ENCODE data around the gene CCDC124.

Gene CCDC124

DNA sequence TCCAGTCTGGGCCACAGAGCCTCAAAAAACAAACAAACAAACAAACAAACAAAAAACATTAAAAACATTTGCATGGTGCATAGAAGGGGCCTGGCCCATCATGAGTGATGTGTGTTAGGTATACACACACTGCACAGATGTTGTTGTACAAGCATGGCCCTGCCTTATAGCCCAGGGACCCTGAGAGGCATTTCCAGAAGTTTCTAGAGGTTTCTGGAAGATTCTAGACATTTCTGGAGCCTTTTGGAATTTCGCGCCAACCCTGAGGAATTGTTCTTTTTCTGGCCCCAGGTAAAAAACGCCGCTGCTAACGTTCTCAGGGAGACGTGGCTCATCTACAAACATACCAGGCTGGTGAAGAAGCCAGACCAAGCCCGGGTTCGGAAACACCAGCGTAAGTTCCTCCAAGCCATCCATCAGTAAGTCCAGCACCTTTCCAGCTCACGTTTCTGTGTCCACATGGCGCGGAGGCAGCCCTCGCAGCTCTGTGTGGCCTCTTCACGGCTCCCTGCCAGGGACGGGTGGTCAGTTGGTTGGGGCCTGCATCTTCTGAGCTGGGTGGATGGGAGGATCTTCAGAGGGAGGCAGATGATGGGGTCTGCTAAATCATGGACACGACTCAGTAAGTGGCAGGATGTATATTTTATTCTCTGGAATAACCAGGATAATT, 56.7 kb downstream of the CCDC124 start:
- no peaks in the 10 kb centered on the region for H3F3A ChIP-seq (ENCODE audit: control insufficient read depth, insufficient read depth)
- no peaks in the 10 kb centered on the region for H3K27me3 ChIP-seq (ENCODE audit: control insufficient read depth, low read length)
- no peaks in the 10 kb centered on the region for H3K9me3 ChIP-seq (ENCODE audit: control insufficient read depth, insufficient read depth, low read length)
- H3K4me3 ChIP-seq (ENCODE audit: low read length), result no peak overlapping the region
- H3K4me2 ChIP-seq (ENCODE audit: low read length), result no peak overlapping the region
- TF ChIP-seq EZH2phosphoT487 (IDR thresholded peaks at IDR 0.05; ENCODE audit: borderline replicate concordance, low read length), result no peak
- TF ChIP-seq, protein P1, sequence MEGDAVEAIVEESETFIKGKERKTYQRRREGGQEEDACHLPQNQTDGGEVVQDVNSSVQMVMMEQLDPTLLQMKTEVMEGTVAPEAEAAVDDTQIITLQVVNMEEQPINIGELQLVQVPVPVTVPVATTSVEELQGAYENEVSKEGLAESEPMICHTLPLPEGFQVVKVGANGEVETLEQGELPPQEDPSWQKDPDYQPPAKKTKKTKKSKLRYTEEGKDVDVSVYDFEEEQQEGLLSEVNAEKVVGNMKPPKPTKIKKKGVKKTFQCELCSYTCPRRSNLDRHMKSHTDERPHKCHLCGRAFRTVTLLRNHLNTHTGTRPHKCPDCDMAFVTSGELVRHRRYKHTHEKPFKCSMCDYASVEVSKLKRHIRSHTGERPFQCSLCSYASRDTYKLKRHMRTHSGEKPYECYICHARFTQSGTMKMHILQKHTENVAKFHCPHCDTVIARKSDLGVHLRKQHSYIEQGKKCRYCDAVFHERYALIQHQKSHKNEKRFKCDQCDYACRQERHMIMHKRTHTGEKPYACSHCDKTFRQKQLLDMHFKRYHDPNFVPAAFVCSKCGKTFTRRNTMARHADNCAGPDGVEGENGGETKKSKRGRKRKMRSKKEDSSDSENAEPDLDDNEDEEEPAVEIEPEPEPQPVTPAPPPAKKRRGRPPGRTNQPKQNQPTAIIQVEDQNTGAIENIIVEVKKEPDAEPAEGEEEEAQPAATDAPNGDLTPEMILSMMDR (IDR thresholded peaks at IDR 0.05; ENCODE audit: low read depth, low read length, poor library complexity, severe bottlenecking), result no peak
- H3K36me3 ChIP-seq (ENCODE audit: control insufficient read depth, low read length), result no peaks in the 10 kb centered on the region
- no peaks in the 10 kb centered on the region for H3K9me2 ChIP-seq (replicated peaks; ENCODE audit: control insufficient read depth, low read length)
- H3K79me2 ChIP-seq (ENCODE audit: control insufficient read depth, low read length), result no peaks in the 10 kb centered on the region
- peaks cover 10% of the 10 kb centered on the region for H3K4me1 ChIP-seq (ENCODE audit: control insufficient read depth, low read length)
- no peak overlapping the region for H3K27ac ChIP-seq (ENCODE audit: low read depth, low read length)
- H4K20me1 ChIP-seq (ENCODE audit: control insufficient read depth, insufficient read depth, low read depth, low read length), result no peaks in the 10 kb centered on the region

DNA sequence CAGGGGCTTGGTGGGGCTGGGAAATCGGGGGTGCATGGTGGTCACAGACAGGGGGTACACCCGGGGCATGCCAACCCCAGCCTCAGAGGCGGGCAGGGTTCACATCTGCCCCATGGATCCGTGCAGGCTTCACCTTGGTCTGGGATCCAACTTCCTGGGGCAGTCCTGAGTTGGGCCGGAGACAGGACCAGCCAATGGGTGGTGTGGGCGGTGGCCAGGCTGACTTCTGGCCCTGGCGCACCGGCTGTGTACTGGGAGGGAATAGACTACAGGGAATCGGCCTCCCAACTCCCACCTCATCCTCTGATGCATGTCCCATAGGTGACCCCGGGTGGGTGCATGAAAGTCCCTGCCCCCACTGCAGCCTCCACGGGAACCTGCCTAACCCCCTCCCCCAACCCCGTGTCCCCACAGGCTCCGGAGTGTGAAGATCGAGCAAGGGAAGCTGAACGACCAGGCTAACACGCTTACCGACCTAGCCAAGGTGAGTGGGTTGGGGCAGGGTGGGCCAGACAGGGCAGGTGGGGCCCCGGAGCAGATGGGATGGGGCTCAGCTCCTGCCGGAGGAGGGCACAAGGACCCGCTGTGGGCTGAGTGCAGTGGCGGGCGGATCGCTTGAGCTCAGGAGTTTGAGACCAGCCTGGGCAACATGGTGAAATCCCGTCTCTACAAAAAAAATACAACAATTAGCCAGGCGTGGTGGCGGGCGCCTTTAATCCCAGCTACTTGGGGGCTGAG, 60.4 kb downstream of the CCDC124 start:
- no peaks in the 10 kb centered on the region for H3K27me3 ChIP-seq (ENCODE audit: control insufficient read depth, low read length)
- no peaks in the 10 kb centered on the region for H3K9me3 ChIP-seq (ENCODE audit: control insufficient read depth, insufficient read depth, low read length)
- no peak for TF ChIP-seq EZH2phosphoT487 (IDR thresholded peaks at IDR 0.05; ENCODE audit: borderline replicate concordance, low read length)
- TF ChIP-seq, protein P1 (IDR thresholded peaks at IDR 0.05; ENCODE audit: low read depth, low read length, poor library complexity, severe bottlenecking), result no peak
- no peaks in the 10 kb centered on the region for H3K9me2 ChIP-seq (replicated peaks; ENCODE audit: control insufficient read depth, low read length)
- H4K20me1 ChIP-seq (ENCODE audit: control insufficient read depth, insufficient read depth, low read depth, low read length), result no peaks in the 10 kb centered on the region
- peaks cover 17% of the 10 kb centered on the region for H3K4me1 ChIP-seq (ENCODE audit: control insufficient read depth, low read length)
- no peak overlapping the region for H3K4me2 ChIP-seq (ENCODE audit: low read length)
- no peaks in the 10 kb centered on the region for H3F3A ChIP-seq (ENCODE audit: control insufficient read depth, insufficient read depth)
- H3K4me3 ChIP-seq (ENCODE audit: low read length), result no peak overlapping the region
- H3K27ac ChIP-seq (ENCODE audit: low read depth, low read length), result no peak overlapping the region
- H3K79me2 ChIP-seq (ENCODE audit: control insufficient read depth, low read length), result no peaks in the 10 kb centered on the region
- no peaks in the 10 kb centered on the region for H3K36me3 ChIP-seq (ENCODE audit: control insufficient read depth, low read length)
